Natural killer cell (primary cell): ENCODE results near the gene S1PR2. TPM values are rescaled to one million over a fixed set of nuclear protein-coding genes. Genes with fewer than 3 reads are reported as not detected.

ENCODE experiments used
- ATAC-seq, 3 donors: fragments of 150-1000 bp in 2 of 3; fragments of 200-7000 bp in 1 of 3; cut with Tn5 transposase; 1 replicate in 1 of 3; 2 replicates in 2 of 3; pipeline ENCODE4 v1.10.0; 2021; ENCODE audit warnings: mild to moderate bottlenecking in 2 of 3, moderate library complexity in 2 of 3
- DNase-seq, 2 donors: peaks; one replicate each; pipeline versions ENCODE4 v3.0.0 to v3.0.0-alpha.2; 2013 to 2021; ENCODE audit warnings: mixed read lengths in 1 of 2
- H3K27ac ChIP-seq: one replicate; pipeline ENCODE4 v1.5.1; 2013; ENCODE audit warnings: mild to moderate bottlenecking, low read length
- H3K27me3 ChIP-seq: one replicate; pipeline ENCODE4 v1.6.1; 2013; ENCODE audit warnings: low read length; ENCODE audit not compliant: control insufficient read depth, insufficient read depth
- H3K36me3 ChIP-seq: one replicate; pipeline ENCODE4 v1.6.1; 2013; ENCODE audit warnings: low read length; ENCODE audit not compliant: control insufficient read depth, insufficient read depth
- H3K4me1 ChIP-seq: one replicate; pipeline ENCODE4 v1.6.1; 2013; ENCODE audit warnings: low read length; ENCODE audit not compliant: control insufficient read depth, insufficient read depth
- H3K4me3 ChIP-seq: one replicate; pipeline ENCODE4 v1.5.1; 2013; ENCODE audit warnings: low read length
- H3K9me3 ChIP-seq: one replicate; pipeline ENCODE4 v1.6.1; 2013; ENCODE audit warnings: low read length; ENCODE audit not compliant: control insufficient read depth, insufficient read depth
- H3K27ac Mint-ChIP-seq, 2 donors: one replicate each; pipeline ENCODE4 v1.8.0; 2022; ENCODE audit warnings: mild to moderate bottlenecking in 2 of 2, mixed read lengths in 2 of 2, moderate library complexity in 1 of 2
- H3K27me3 Mint-ChIP-seq, 2 donors: one replicate each; pipeline ENCODE4 v1.8.0; 2022; ENCODE audit warnings: low read depth in 2 of 2, mixed read lengths in 2 of 2
- H3K36me3 Mint-ChIP-seq: one replicate; pipeline ENCODE4 v1.8.0; 2022; ENCODE audit warnings: mixed read lengths
- H3K4me1 Mint-ChIP-seq, 2 donors: one replicate each; pipeline ENCODE4 v1.8.0; 2022; ENCODE audit warnings: mixed read lengths in 2 of 2
- H3K4me3 Mint-ChIP-seq: one replicate; pipeline ENCODE4 v1.8.0; 2022; ENCODE audit warnings: mild to moderate bottlenecking, moderate library complexity, mixed read lengths
- H3K9me3 Mint-ChIP-seq, 2 donors: one replicate each; pipeline ENCODE4 v1.8.0; 2022; ENCODE audit warnings: mixed read lengths in 2 of 2
- CTCF ChIP-seq: fragments of 200-600 bp; IDR thresholded peaks from one replicate; pipeline ENCODE4 v1.8.0; 2022; ENCODE audit warnings: antibody characterized with exemption
- WGBS: methylation state at CpG from one replicate; pipeline ENCODE4 v1.1.7; 2013; ENCODE audit warnings: missing lambda C conversion rate; ENCODE audit not compliant: insufficient coverage; 5-methylcytosine and 5-hydroxymethylcytosine counted together
- intact Hi-C: fragments of 100-400 bp; cut with micrococcal nuclease; formaldehyde crosslinking; loops from one replicate; pipeline ENCODE4 v1.14.2; 2022
- total RNA-seq, 4 donors: library from RNA; stranded (reverse); fragments of 120-200 nt in 1 of 4; gene quantifications; one replicate each; pipeline versions ENCODE4 v1.2.3 to v1.2.4, GENCODE V29; 2013 to 2022

The S1PR2 gene
- total RNA-seq, 3 donors from 2014 or later (not counting 1 experiment from before 2014, with no cell fraction given), result 6.8 to 12.6 (median 9.5) TPM

- no peak overlapping the region for H3K27ac Mint-ChIP-seq
- H3K4me1 Mint-ChIP-seq, result peaks cover 0 to 8% of the 10 kb centered on the region in 2 donors
- 92% methylated on average over 5 of the region's 7 CpGs for WGBS
Measured at GRCh38 chr19:10220695-10221094, 10.4 kb downstream of the S1PR2 start.

GRCh38 chr19:10219678-10220077 is 11.5 kb downstream of the S1PR2 start:
- Mint-ChIP-seq H3K27me3 (no peaks in the 10 kb centered on the region), H3K36me3 (no peaks in the 10 kb centered on the region), H3K4me1 (peaks cover 0 to 8% of the 10 kb centered on the region in 2 donors), H3K4me3 (no peak overlapping the region), H3K27ac (no peak overlapping the region), H3K9me3 (no peaks in the 10 kb centered on the region)
- no peaks in the 10 kb centered on the region for H3K36me3 ChIP-seq
- H3K27me3 ChIP-seq, result no peaks in the 10 kb centered on the region
- no peaks in the 10 kb centered on the region for H3K9me3 ChIP-seq
- WGBS, result 42% methylated on average over 2 of the region's 3 CpGs
- peak in 1 of 2 donors; percentile 77 for DNase-seq
- TF ChIP-seq CTCF, result peak; percentile 22
- H3K4me1 ChIP-seq, result peaks cover 4% of the 10 kb centered on the region
- ATAC-seq, result peak in 2 of 3 donors; percentile 74 to 77
- no peak overlapping the region for H3K27ac ChIP-seq
- intact Hi-C loops, result no loop called here
- H3K4me3 ChIP-seq, result no peak overlapping the region

More at GRCh38 chr19:10220695-10221094, 10.4 kb downstream of the S1PR2 start:
- no peaks in the 10 kb centered on the region for H3K36me3 Mint-ChIP-seq
- no peaks in the 10 kb centered on the region for H3K9me3 Mint-ChIP-seq
- no peaks in the 10 kb centered on the region for H3K27me3 ChIP-seq
- DNase-seq, result no peak
- no peak overlapping the region for H3K4me3 Mint-ChIP-seq
- no peaks in the 10 kb centered on the region for H3K36me3 ChIP-seq
- no peak overlapping the region for H3K27ac ChIP-seq
- H3K9me3 ChIP-seq, result no peaks in the 10 kb centered on the region
- H3K27me3 Mint-ChIP-seq, result no peaks in the 10 kb centered on the region
- no peak for TF ChIP-seq CTCF
- no peak overlapping the region for H3K4me3 ChIP-seq
- no peak for ATAC-seq
- intact Hi-C loops, result no loop called here
- peaks cover 4% of the 10 kb centered on the region for H3K4me1 ChIP-seq

- Mint-ChIP-seq H3K4me3 (no peak overlapping the region), H3K27ac (no peak overlapping the region), H3K4me1 (no peaks in the 10 kb centered on the region), H3K9me3 (no peaks in the 10 kb centered on the region), H3K36me3 (no peaks in the 10 kb centered on the region), H3K27me3 (no peaks in the 10 kb centered on the region)
- Histone ChIP-seq H3K4me1 (peaks cover 4% of the 10 kb centered on the region), H3K9me3 (no peaks in the 10 kb centered on the region), H3K4me3 (no peak overlapping the region), H3K36me3 (no peaks in the 10 kb centered on the region), H3K27me3 (no peaks in the 10 kb centered on the region), H3K27ac (no peak overlapping the region)
- no peak for TF ChIP-seq CTCF
- intact Hi-C loops, result no loop called here
- 94% methylated on average over 9 of the region's 9 CpGs for WGBS
- DNase-seq (no peak), ATAC-seq (no peak)
Measured at GRCh38 chr19:10217085-10217484, 14.0 kb downstream of the S1PR2 start.

GRCh38 chr19:10214784-10215183 is 16.3 kb downstream of the S1PR2 start:
- Histone ChIP-seq H3K27ac (no peak overlapping the region), H3K4me1 (peaks cover 2% of the 10 kb centered on the region), H3K4me3 (no peak overlapping the region), H3K27me3 (no peaks in the 10 kb centered on the region), H3K36me3 (no peaks in the 10 kb centered on the region), H3K9me3 (no peaks in the 10 kb centered on the region)
- TF ChIP-seq CTCF, result no peak
- Mint-ChIP-seq H3K9me3 (no peaks in the 10 kb centered on the region), H3K36me3 (no peaks in the 10 kb centered on the region), H3K4me1 (no peaks in the 10 kb centered on the region), H3K27me3 (no peaks in the 10 kb centered on the region), H3K4me3 (no peak overlapping the region), H3K27ac (no peak overlapping the region)
- WGBS, result 90% methylated on average over 5 of the region's 5 CpGs
- ATAC-seq (no peak), DNase-seq (no peak)
- intact Hi-C loops, result no loop called here
